Subcutaneous abdominal adipose tissue (tissue), 5 donors: Measurements from ENCODE around the gene ZNF362.

Experiments
- H3K27ac ChIP-seq: one replicate; pipeline ENCODE4 v1.7.0; 2013; ENCODE audit warnings: low read depth, mild to moderate bottlenecking, inconsistent platforms, low read length, moderate library complexity
- H3K27me3 ChIP-seq, 5 donors: one replicate each; pipeline ENCODE4 v1.7.0; 2013; ENCODE audit warnings: low read length in 5 of 5, inconsistent platforms in 1 of 5; ENCODE audit not compliant: control insufficient read depth in 5 of 5, insufficient read depth in 4 of 5
- H3K36me3 ChIP-seq, 5 donors: one replicate each; pipeline ENCODE4 v1.7.0; 2013; ENCODE audit warnings: low read length in 5 of 5; ENCODE audit not compliant: control insufficient read depth in 5 of 5, insufficient read depth in 5 of 5
- H3K4me1 ChIP-seq, 5 donors: one replicate each; pipeline ENCODE4 v1.7.0; 2013; ENCODE audit warnings: low read length in 5 of 5, mild to moderate bottlenecking in 3 of 5, moderate library complexity in 1 of 5; ENCODE audit not compliant: control insufficient read depth in 5 of 5, insufficient read depth in 5 of 5
- H3K4me3 ChIP-seq, 5 donors: one replicate each; pipeline ENCODE4 v1.7.0; 2013; ENCODE audit warnings: low read length in 5 of 5, low read depth in 1 of 5
- H3K9ac ChIP-seq, 5 donors: one replicate each; pipeline ENCODE4 v1.7.0; 2013; ENCODE audit warnings: low read length in 5 of 5, mild to moderate bottlenecking in 4 of 5, moderate library complexity in 3 of 5
- H3K9me3 ChIP-seq, 5 donors: one replicate each; pipeline ENCODE4 v1.7.0; 2013; ENCODE audit warnings: low read length in 5 of 5; ENCODE audit not compliant: control insufficient read depth in 5 of 5
- donor health status: healthy.
- donor health status: healthy.
- donor health status: healthy.
- donor health status: healthy.
- donor health status: healthy.

ZNF362 gene

GRCh38 chr1:33256471-33257206 is at the start of gene ZNF362:
Gene ZNF362 (plus strand): TSS chr1:33256492. CDS start chr1:33270575, 14,083 bp downstream.
- H3K4me3 ChIP-seq: peak within 1 kb of the TSS; percentile 82 to 90 (median 84)
- H3K9ac ChIP-seq: peak within 1 kb of the TSS; percentile 62 to 82 (median 78)
- peak within 1 kb of the TSS; percentile 74 for H3K27ac ChIP-seq

GRCh38 chr1:33211972-33212371 is 44.3 kb upstream of the ZNF362 start:
- Histone ChIP-seq H3K36me3 (no peaks in the 10 kb centered on the region), H3K4me3 (no peak overlapping the region), H3K4me1 (no peaks in the 10 kb centered on the region)

More at GRCh38 chr1:33256471-33257206, at the start of gene ZNF362:
- peaks cover 0 to 3% (median 0%) of the 10 kb centered on the region in 5 donors for H3K27me3 ChIP-seq
- H3K36me3 ChIP-seq: peaks cover 0 to 4% (median 0%) of the 10 kb centered on the region in 5 donors
- H3K9me3 ChIP-seq: no peaks in the 10 kb centered on the region
- H3K4me1 ChIP-seq: peaks cover 11 to 42% (median 29%) of the 10 kb centered on the region in 5 donors

GRCh38 chr1:33219886-33220661 is 36.2 kb upstream of the ZNF362 start:
- peaks cover 0 to 19% (median 10%) of the 10 kb centered on the region in 5 donors for H3K4me1 ChIP-seq
- H3K36me3 ChIP-seq: no peaks in the 10 kb centered on the region
- no peak overlapping the region for H3K27ac ChIP-seq

More at GRCh38 chr1:33211972-33212371, 44.3 kb upstream of the ZNF362 start:
- Histone ChIP-seq H3K27ac (no peak overlapping the region), H3K9me3 (no peaks in the 10 kb centered on the region), H3K27me3 (peaks cover 0 to 2% (median 0%) of the 10 kb centered on the region in 5 donors), H3K9ac (no peak overlapping the region)

GRCh38 chr1:33220676-33221384 is 35.5 kb upstream of the ZNF362 start:
- H3K4me1 ChIP-seq: peaks cover 0 to 19% (median 10%) of the 10 kb centered on the region in 5 donors
- H3K27ac ChIP-seq: no peak overlapping the region
- H3K9ac ChIP-seq: no peak overlapping the region
- H3K9me3 ChIP-seq: peaks cover 3 to 10% (median 5%) of the 10 kb centered on the region in 5 donors
- no peaks in the 10 kb centered on the region for H3K27me3 ChIP-seq
- H3K36me3 ChIP-seq: no peaks in the 10 kb centered on the region
- no peak overlapping the region for H3K4me3 ChIP-seq

More at GRCh38 chr1:33219886-33220661, 36.2 kb upstream of the ZNF362 start:
- H3K4me3 ChIP-seq: no peak overlapping the region
- H3K27me3 ChIP-seq: no peaks in the 10 kb centered on the region
- no peak overlapping the region for H3K9ac ChIP-seq
- H3K9me3 ChIP-seq: peaks cover 3 to 10% (median 5%) of the 10 kb centered on the region in 5 donors

- Histone ChIP-seq H3K4me3 (no peak overlapping the region), H3K36me3 (no peaks in the 10 kb centered on the region), H3K9ac (no peak overlapping the region), H3K27me3 (no peaks in the 10 kb centered on the region), H3K4me1 (peaks cover 0 to 19% (median 10%) of the 10 kb centered on the region in 5 donors), H3K27ac (no peak overlapping the region), H3K9me3 (peaks cover 3 to 10% (median 5%) of the 10 kb centered on the region in 5 donors)
Measured at GRCh38 chr1:33221385-33221758, 34.9 kb upstream of the ZNF362 start.

GRCh38 chr1:33222381-33222780 is 33.9 kb upstream of the ZNF362 start:
- Histone ChIP-seq H3K27ac (no peak overlapping the region), H3K36me3 (no peaks in the 10 kb centered on the region), H3K9me3 (peaks cover 3 to 10% (median 5%) of the 10 kb centered on the region in 5 donors), H3K4me3 (no peak overlapping the region), H3K27me3 (no peaks in the 10 kb centered on the region), H3K4me1 (peaks cover 0 to 19% (median 10%) of the 10 kb centered on the region in 5 donors), H3K9ac (no peak overlapping the region)

GRCh38 chr1:33224166-33224707 is 32.1 kb upstream of the ZNF362 start:
- no peaks in the 10 kb centered on the region for H3K27me3 ChIP-seq
- H3K4me3 ChIP-seq: no peak overlapping the region
- H3K36me3 ChIP-seq: no peaks in the 10 kb centered on the region
- no peak overlapping the region for H3K27ac ChIP-seq
- peaks cover 3 to 10% (median 5%) of the 10 kb centered on the region in 5 donors for H3K9me3 ChIP-seq
- H3K9ac ChIP-seq: no peak overlapping the region
- H3K4me1 ChIP-seq: peaks cover 3 to 25% (median 20%) of the 10 kb centered on the region in 5 donors

- peaks cover 3 to 10% (median 5%) of the 10 kb centered on the region in 5 donors for H3K9me3 ChIP-seq
- no peak overlapping the region for H3K27ac ChIP-seq
- no peak overlapping the region for H3K9ac ChIP-seq
- no peaks in the 10 kb centered on the region for H3K27me3 ChIP-seq
- H3K4me1 ChIP-seq: peaks cover 3 to 17% (median 12%) of the 10 kb centered on the region in 5 donors
- no peak overlapping the region for H3K4me3 ChIP-seq
- no peaks in the 10 kb centered on the region for H3K36me3 ChIP-seq
Measured at GRCh38 chr1:33225586-33225985, 30.7 kb upstream of the ZNF362 start.

GRCh38 chr1:33228935-33229487 is 27.3 kb upstream of the ZNF362 start:
- peaks cover 3 to 7% (median 5%) of the 10 kb centered on the region in 5 donors for H3K9me3 ChIP-seq
- H3K36me3 ChIP-seq: no peaks in the 10 kb centered on the region
- no peak overlapping the region for H3K27ac ChIP-seq
- peak overlapping the region in 1 of 5 donors; percentile 3 for H3K9ac ChIP-seq
- no peaks in the 10 kb centered on the region for H3K27me3 ChIP-seq
- peaks cover 3 to 11% (median 9%) of the 10 kb centered on the region in 5 donors for H3K4me1 ChIP-seq
- peak overlapping the region in 1 of 5 donors; percentile 2 for H3K4me3 ChIP-seq
